Right ventricle myocardium superior (tissue), 1 donor: ENCODE data around the gene IGF2R. TPM values are rescaled to one million over a fixed set of nuclear protein-coding genes. Genes with fewer than 3 reads are reported as not detected.
A peak's percentile ranks its signal among the peaks of the same experiment; 100 is the strongest.

Source experiments
- ATAC-seq: fragments of 200-7000 bp; cut with Tn5 transposase; one replicate; pipeline ENCODE4 v1.9.1; 2020; ENCODE audit warnings: mild to moderate bottlenecking; ENCODE audit not compliant: poor library complexity
- DNase-seq: peaks from one replicate; pipeline ENCODE4 v3.0.0-alpha.2; 2020
- intact Hi-C: fragments of 100-400 bp; cut with DNase I; formaldehyde crosslinking; loops from one replicate; pipeline ENCODE4 v1.11.2; 2022
- total RNA-seq: library from RNA; stranded (reverse); fragmentation: NEBNext Ultra II Directional; extraction: Animal tissue kit (Norgen Biotek cat#: 25700); gene quantifications from one replicate; pipeline ENCODE4 v1.2.1, GENCODE V29; 2021
- donor health status: DM: no; HTN: yes; CAD: no; lungs with severe emphysema.

IGF2R gene
- total RNA-seq, 1 donor from 2014 or later: 68.4 TPM

DNA sequence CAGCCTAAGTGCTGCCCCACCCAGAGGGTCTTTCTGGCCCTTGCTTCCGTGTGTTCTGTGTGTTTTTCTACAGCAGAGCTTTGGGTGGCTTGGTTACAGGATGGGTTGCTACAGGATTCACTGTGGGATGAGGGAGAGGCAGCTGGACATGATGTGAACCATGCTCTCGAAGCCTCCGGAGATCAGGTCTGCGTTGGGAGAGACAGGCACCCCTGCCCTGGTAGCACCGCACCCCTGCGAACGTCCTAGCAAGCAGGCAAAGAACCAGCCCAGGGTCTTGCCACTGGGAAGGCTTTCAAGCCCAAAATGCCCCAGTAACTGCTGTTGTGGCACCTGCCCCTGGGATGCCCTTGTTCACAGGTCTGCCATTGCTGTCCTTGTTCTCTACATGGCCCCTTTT is 66.4 kb downstream of the IGF2R start:
- DNase-seq (no peak), ATAC-seq (no peak)
- intact Hi-C loops: no loop called here

DNA sequence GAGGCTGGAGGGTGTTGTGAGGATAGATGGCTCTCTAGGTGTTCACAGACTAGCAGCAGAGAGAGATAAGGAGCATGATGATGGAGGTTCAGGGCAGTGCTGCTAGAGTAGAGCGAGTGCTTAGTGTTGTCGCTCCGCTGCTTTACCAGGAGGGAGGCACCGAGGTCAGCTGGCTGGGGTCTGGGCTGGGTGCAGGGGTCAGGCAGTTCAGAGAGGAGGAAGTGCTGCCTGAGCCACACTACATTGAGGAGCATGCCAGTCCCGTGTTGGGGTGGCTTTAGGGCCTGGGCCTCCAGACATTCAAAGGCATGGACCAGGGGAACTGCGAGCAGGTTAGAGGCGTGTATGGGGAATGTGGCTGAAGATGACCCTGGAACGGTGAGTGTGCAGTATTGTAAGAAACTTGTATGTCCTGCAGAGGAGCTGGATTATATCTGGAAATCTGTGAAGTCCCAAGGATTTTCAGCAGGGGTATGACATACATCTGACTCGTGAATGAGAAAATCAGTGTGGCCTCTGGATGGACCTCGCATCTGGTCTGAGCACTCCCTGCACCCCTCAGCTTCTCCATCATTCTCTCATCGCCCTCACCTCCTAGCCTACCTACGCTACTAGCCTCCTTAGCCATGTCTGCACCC is 66.9 kb downstream of the IGF2R start:
- DNase-seq: no peak
- intact Hi-C loops: no loop called here
- ATAC-seq: no peak

DNA sequence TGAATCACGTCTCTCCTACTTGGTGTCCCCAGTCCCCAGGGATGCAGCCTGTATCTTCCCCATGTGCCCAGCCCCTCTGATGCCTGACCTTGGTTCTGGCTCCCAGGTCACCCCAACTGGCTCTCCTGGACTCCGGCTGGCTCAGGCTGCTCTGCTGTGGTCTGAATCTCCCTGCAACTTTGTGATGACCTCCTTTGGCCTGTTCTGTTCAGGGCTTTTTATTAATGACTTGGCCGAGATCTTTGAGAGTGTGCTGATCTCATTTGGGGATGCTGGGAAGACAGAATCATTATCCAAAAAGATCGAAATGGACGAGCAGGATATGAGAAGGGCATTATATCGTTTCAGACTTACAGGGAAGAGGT is 67.4 kb downstream of the IGF2R start:
- no peak for DNase-seq
- intact Hi-C loops: no loop called here
- peak; percentile 74 for ATAC-seq

DNA sequence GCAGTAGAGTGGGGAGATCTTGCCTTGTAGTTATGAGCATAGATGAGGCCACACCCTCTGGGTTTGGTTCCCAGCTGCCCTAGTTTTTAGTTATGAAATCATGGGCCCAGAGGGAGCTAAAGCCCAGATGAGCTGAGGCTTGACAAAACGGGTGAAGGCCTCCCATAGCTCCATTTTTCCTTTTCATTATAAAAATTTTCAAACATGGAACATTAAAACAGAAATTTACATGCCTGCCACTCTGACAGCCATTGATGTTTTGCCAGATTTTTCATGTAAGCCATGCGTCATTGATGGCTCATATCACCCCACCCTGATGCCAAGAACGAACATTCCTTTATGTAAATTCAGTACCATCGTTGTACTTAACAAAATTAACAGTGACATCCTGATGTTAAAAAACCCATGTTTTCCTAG is 67.9 kb downstream of the IGF2R start:
- peak; percentile 81 for ATAC-seq
- no peak for DNase-seq
- intact Hi-C loops: no loop called here

DNA sequence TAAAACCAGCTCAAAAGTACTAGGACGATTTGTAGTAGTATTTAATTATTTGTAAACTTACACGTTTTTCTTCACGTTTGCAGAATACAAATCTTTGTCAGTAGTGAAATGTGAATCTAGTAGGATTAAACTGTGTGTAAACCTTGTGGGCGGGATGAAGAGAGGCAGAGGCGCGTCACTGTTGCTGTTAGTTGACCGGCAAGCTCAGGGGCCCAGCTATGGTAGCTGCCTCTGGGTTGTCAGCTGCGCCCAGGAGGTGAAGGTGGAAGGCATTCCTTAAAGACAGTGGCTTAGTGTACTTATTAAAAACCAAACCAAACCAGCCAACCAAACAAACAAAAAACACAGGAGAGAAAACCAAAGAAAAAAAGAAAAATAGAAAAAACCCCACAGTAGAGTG is 69.6 kb downstream of the IGF2R start:
- DNase-seq (no peak), ATAC-seq (no peak)
- intact Hi-C loops: no loop called here

DNA sequence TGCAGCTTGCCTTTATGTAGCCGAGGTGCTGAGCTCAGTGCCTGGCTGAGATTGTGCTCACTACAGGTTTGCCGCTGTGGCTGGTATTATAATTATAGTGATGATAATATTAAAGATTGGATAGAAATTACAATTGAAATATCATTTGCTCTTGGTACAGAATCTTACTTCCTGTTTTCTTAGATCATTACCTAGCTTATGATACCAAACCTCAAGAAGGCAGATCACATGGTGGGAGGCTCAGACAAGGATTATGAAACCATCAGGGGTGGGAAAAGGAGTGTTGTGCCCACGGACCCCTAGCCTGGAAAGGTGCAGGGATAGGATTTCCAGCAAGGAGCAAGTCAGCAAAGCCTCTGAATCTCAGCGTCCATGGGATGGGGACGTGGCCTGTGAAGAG is 70.6 kb downstream of the IGF2R start:
- DNase-seq: no peak
- intact Hi-C loops: no loop called here
- ATAC-seq: no peak

DNA sequence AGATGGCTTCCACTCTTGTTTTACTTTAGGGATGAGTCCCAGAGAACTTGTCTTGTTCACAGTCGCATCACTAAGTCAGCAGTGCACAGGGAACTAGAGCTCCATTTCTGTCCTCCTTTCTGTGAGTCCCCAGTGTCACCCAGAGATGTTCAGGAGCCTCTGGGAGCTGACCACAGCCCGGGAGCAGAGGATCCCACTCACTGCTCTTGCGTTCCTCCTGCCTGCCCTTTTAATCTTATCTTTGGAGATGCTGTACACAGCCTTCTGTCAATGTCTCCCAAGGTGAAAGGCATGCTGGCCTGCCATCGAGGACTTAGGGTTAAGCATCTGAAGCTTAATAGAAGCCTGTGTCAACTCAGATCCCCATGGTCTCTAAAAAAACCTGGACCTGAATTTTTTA is 71.2 kb downstream of the IGF2R start:
- intact Hi-C loops: loop anchor here (5.0 kb wide), 1 partner anchor 73 kb away; the partner anchor contains the start of gene IGF2R
- DNase-seq (no peak), ATAC-seq (no peak)

DNA sequence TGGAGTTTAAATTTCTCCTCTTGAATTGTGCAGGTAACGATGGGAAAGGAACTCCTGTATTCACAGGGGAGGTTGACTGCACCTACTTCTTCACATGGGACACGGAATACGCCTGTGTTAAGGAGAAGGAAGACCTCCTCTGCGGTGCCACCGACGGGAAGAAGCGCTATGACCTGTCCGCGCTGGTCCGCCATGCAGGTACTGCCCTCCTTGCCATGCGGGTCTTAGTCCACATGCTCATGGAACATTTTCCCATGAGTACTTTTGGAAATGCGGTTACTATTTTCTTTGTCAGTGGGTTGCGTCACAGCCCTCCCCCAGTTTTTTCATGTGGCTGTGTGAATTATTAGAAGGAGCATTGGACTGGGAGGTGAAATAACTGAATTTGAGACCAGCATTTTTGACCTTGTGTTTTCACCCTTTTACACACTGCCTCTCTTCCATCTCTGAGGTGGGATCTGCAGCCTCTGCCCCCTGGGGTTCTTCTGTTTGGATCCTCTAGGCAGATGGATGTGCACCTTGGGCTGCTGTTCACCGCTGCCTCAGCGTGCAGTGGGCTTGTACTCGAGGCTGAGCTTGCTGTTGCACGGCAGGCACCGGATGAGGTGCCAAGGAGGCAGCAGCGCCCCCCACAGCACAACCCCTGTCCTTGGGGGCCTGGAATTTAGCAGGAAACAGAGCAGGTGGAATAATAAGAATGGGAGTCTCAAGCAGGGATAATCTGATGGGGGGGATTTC is 71.8 kb downstream of the IGF2R start:
- intact Hi-C loops: loop anchor here (5.0 kb wide), 1 partner anchor 73 kb away; the partner anchor contains the start of gene IGF2R
- ATAC-seq (no peak), DNase-seq (no peak)

DNA sequence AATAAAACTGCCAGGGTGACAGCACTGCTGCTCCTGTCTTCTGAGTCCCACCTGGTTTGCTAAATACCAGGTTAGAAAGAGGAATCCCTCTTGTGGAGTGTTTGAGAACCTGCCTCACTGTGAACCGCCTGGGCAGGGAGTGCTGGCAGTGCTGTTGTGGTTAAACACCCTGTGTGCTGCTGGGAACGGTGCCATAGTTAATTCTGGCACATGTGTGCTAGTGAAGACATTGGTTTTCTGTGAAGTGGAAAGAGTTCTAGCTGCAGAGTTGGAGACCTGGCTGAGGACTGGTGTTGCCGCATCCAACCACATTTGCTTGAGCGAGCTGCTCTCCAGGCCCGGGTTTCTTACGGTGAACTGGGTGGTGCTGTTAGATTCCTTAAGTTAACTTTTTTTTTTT is 72.7 kb downstream of the IGF2R start:
- ATAC-seq: peak; percentile 91
- intact Hi-C loops: loop anchor here (5.0 kb wide), 1 partner anchor 74 kb away; the partner anchor contains the start of gene IGF2R
- DNase-seq: peak; percentile 79

DNA sequence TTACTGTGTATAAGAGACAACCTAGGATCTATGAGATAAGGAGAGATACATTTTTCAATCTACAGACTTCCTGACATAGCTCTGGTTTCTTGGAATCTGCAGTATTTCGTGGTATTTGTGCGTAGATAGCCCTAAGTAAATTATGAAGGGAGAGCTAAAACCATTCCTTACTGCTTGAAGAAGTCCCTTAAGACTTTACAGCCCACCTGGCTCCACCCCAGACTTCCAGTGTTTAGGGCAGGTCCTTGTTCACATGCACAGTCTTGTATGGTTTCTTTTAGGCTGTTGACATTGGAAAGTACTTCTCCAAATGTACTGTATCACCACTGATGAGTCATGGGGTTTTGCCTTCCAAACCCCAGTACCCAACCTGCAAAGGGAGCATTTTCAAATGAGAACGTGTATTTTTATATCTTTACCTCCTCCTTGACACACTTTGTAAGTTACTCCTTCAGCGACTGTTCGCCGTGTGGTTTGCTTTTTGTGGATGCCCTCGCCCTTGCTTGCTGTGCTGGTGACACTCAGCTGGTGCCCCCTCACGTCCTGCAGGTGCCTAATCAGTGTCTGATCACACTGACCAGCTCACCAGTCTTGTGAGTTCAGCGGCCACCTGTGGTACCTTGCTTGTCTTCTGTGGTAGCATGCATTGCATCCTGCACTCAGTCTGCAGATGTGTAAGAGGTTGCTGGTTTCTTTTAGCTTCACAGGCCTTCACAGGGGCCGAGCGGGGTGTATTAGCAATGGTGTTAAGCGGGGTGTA is 73.3 kb downstream of the IGF2R start:
- DNase-seq: no peak
- intact Hi-C loops: loop anchor here (5.0 kb wide), 1 partner anchor 75 kb away; the partner anchor contains the start of gene IGF2R
- no peak for ATAC-seq

DNA sequence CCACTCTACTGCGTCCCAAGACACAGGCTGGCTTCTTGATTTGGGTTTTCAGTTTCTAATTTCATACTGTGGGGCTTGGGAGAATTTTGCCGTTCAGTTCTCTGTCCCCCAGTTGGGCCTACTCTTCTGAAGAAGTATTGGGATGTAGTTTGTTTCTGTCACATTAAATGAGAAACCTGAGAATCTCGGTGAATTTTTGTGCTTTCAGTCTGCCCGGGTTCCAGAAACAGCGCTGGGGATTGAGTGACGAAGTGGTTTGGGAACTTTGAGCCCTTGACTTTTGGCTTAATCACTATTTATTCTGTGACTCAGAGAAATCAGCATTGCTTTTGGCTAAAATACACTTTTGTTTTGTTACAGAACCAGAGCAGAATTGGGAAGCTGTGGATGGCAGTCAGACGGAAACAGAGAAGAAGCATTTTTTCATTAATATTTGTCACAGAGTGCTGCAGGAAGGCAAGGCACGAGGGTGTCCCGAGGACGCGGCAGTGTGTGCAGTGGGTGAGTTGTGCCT is 74.0 kb downstream of the IGF2R start:
- DNase-seq (no peak), ATAC-seq (no peak)
- intact Hi-C loops: loop anchor here (5.0 kb wide), 1 partner anchor 76 kb away; the partner anchor contains the start of gene IGF2R

DNA sequence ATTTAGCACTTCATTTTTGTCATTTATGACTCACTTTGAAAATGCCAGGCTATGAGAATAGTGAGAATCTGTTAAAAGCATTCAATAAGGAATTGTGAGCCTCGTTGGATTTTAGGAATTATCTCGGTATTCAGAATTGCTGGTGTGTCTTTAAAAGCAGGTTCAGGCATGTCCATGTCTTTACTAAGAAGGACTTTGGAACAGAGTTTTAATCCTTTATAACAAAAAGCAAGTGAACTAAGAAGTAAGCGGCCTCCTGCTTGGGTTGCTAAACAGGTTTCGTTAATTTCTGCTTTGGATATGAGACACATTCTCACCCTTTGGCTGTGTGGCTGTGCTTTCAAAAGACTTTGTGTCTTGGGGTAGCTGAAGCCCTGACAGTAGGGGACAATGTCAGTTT is 74.9 kb downstream of the IGF2R start:
- no peak for ATAC-seq
- intact Hi-C loops: loop anchor here (5.0 kb wide), 1 partner anchor 76 kb away; the partner anchor contains the start of gene IGF2R
- no peak for DNase-seq

DNA sequence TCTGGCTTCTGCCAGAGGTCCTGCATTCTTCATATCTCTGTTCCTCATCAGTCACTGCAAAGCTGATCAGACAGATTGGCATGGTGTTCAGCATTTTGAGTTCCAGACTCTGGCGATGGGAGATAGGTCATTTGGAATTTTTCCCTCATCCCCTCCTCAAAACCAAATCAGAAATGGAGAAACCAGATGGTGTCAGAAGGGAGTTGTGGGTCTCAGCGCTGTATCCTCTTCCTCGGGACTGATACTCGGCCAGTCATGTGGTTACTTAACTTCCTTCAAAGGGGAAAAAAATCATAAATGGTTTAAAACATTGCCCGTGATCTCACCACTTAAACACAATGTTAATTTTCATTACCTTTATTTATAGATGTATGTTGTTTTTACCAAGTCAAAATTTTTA is 75.8 kb downstream of the IGF2R start:
- intact Hi-C loops: loop anchor here (5.0 kb wide), 1 partner anchor 77 kb away; the partner anchor contains the start of gene IGF2R
- DNase-seq (no peak), ATAC-seq (no peak)

DNA sequence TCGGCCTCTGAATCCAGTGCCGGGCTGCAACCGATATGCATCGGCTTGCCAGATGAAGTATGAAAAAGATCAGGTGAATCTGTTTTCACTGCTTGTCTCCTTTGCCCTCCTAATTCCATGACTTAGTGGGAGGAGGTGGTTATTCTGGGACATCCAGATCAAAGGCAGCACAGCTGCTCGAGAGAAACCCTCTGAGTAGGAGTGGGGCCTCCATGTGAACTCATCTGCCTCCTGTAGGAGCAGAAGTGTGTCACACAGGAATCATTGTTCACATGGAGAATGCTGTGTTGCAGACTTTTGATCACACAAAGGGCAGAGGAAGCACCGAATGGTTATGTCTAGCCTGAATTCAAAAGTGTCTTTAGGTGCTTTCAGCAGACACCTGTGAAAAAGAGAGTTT is 79.6 kb downstream of the IGF2R start:
- no peak for DNase-seq
- intact Hi-C loops: no loop called here
- no peak for ATAC-seq

DNA sequence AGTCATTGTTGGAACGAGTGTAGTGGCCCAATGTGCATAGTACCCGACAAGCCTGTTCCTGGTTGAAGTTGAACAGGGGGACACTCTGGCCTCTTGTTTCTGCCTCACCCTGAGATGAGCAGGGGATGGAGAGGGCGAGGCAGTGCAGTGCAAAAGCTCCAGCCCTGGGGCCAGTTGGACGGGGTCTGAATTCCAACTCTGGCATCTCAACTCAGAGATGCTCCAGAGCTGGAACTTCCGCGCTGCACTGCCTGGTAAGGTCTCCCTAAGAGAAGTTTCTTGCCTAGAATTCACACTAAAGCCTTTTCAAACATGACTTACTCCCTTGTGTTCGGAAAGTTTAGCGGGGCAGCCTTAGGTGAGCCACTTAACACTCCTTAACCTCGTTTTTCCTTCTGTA is 80.5 kb downstream of the IGF2R start:
- ATAC-seq (no peak), DNase-seq (no peak)
- intact Hi-C loops: no loop called here

DNA sequence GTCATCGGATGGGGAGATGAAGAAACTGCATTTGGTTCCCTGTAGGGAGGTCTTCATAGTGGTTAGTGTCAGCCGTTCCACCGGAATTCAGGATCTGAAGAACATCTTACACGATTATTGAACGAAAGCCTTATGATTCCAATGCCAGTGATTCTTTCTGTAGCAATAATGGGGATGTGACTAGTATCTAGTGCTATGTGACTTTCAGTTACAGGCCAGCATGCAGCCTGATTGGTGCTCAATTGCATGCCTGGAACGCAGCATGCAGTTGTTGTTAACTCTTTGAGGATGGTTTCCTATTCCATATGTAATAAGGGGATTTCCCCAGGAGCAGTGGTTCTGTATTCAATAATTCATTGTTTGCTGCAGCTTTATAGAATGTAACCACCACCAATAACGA is 81.1 kb downstream of the IGF2R start:
- intact Hi-C loops: no loop called here
- DNase-seq (no peak), ATAC-seq (no peak)

DNA sequence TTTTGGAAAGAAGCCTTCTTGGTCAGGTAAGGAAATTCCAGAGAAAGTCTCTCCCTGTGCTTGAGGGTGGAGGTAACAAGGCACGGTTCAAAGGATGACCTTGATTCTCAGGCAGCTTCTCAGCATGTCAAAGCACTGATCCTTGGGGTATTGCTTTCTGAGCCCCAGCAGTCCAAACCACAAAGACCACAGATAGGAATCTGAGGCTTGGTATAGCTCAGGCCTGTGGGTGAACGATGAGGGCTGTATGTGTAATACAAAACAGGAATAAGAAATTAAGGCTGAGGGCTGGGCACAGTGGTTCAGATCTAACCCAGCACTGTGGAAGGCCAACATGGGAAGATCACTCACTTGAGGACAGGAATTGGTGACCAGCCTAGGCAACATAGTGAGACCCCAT is 82.5 kb downstream of the IGF2R start:
- DNase-seq (no peak), ATAC-seq (no peak)
- intact Hi-C loops: no loop called here

DNA sequence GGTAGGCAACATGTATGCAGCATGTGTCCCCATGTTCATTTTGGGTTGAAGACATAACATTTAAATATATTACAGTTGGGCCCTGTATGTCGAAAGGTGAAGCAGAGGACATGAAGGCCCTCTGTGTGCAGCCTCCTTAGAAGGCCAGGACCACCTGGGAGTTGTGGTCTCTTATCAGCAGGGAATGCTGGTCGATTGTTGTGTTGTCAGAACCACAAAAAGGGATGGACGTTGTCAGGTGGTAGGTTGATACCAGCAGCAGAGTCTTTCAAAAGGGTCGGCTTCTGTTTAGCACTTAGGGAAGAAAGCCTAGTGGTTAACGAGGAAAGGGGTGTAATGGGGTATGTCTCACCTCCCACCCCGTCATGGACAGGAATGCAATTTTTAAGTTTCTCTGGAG is 85.4 kb downstream of the IGF2R start:
- DNase-seq (no peak), ATAC-seq (no peak)
- intact Hi-C loops: no loop called here

DNA sequence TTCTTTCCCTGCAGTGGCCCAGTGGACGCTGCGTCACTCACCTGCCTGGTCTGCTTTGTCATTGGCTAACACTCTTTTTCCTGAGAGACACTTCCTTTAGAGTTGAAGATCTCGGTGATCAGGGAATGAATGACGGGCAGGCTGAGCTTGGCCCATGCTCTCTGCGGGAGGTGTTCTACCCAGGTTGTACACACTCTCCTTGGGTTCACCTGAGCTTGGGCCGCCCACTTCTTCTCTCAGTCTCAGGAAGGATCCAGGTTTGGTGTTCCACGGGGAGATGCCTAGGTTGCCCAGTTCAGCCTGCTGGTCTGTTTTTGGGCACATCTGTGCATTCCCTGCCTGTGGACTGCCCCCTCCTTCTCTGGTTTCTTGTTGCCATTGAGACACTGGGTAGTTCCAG is 86.0 kb downstream of the IGF2R start:
- intact Hi-C loops: no loop called here
- no peak for DNase-seq
- no peak for ATAC-seq
